IPS DF 19.7 (cell line): ENCODE measurements around the gene UBASH3A.

Source experiments
- DNase-seq: peaks from one replicate; pipeline ENCODE4 v3.0.0-alpha.2; 2013; ENCODE audit warnings: low read depth, low spot score

The UBASH3A gene

DNA sequence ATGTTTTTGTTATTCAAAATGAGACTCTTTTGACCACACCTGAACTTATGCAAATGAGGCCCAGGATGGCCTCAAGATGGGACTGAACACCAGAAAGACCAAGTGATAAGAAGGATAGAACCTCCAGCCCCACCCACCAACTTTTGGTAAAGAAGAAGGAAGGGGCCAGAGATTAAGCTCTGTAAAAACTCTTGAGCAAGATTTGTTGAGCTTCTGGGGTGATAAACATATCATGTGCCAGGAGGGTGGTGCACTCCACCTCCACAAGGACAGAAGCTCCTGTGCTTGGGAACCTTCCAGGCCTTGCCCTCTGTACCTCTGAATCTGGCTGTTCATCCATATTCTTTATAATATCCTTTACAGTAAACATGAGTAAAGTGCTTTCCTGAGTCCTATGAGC, 87.0 kb downstream of the UBASH3A start:
- DNase-seq: no peak

DNA sequence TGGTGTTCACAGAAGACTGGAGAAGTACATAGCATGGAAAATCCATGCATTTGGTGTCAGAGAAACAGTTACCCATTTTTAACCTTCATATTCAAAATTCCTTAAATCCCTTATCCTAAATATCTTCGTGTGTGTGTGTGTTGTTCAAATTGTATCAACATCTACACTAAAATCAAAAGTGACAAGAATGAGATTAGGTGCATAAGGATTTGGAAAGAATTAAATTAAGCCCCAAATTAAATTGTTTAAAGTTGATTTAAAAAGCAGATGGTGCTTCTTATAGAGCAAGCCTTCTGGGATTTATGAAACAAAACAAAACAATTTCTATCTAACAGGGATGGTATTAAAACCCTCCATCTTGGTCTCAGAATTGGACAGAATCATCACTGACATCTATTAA, 87.6 kb downstream of the UBASH3A start:
- no peak for DNase-seq

DNA sequence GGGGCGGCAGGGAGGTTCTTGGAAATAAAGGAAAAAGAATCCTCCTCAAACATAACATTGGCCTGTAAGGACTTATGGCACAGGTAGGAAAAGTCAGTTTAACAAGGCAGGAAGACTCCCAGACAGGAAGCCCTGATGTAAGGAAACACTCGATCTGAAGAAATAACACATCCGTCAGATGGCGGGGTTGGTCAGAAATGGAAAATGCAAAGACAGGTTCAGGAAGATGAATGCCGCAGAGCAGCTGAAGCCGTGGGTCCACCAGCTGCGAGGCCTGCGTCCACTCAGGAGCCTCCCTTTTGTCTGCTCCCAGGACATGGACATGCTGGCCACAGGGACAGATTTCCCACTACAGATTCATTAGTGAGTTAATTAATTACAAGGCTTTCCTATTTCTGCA, 88.5 kb downstream of the UBASH3A start:
- DNase-seq: no peak

DNA sequence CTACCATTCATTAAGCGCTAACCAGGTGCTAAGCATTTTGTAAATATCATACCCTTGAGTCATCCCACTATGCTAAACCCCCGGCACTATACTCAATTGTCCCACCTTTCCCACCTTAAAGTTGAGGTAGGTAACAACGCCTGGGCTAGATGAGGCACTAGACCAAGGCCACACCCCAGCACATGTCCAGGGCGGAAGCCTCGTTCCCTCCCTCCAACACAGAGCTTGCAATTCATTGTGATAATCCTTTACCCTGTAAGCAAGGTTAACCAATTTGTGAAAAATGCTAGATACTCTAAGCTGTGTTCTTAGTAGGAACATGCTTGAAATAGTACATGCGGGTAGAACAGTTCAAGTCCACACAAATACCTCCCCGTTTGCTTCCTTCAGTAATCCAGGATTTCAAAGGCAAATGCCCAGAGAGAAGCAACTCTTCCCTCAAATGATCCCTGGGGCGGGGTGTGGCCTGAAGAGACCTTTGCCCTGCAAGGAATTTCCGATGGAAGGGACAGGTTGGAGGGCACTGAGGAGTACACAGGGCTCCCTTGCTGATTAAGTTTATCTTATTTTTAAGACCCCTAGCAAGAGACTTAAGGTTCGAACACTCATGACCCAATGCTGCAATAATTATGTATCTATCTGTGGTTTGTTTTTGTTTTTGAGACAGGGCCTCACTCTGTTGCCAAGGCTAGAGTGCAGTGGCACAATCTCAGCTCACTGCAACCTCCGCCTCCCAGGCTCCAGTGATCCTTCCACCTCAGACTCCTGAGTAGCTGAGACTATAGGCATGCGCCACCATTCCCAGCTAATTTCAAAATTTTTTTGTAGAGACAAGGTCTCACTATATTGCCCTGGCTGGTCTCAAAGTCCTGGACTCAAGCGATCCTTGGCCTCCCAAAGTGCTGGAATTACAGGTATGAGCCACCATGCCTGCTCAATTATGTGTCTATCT, 89.7 kb downstream of the UBASH3A start:
- DNase-seq: no peak

DNA sequence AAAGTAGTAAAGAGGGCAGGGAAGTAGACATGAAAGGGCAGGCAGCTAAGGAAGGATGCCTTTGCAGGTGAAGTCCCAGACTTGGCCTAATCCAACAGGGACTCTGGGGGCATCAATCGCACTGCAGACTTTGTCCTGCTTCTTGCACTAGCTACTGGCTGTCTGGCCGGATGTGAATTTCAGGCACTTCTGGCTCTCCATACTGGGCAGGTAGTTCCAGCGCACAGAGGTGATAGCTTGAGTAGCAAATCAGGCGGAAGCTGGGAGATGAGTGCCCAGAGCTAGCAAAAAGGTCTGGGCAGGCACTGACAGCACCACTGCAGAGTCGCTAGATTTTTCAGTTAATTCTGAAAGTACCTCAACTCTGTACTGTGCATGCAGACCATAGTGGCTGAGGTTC, 91.3 kb downstream of the UBASH3A start:
- no peak for DNase-seq

DNA sequence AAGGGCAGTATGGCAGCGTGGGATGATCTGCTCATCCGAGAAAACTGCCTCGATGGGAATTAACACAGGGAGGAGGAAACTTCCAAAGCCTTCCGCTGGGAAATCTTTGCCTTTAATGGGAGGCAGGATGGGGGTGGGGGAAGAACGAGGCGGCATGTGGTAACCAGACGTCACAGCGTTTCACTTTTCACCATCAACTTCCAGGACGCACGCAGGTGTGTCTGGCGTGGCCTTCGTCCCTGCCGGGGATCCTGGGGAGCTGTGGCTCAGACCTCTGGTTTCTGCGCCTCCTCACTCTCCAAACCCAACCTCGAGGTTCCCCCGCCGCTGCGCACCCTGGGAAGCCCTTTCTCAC, 92.0 kb downstream of the UBASH3A start:
- DNase-seq: no peak

DNA sequence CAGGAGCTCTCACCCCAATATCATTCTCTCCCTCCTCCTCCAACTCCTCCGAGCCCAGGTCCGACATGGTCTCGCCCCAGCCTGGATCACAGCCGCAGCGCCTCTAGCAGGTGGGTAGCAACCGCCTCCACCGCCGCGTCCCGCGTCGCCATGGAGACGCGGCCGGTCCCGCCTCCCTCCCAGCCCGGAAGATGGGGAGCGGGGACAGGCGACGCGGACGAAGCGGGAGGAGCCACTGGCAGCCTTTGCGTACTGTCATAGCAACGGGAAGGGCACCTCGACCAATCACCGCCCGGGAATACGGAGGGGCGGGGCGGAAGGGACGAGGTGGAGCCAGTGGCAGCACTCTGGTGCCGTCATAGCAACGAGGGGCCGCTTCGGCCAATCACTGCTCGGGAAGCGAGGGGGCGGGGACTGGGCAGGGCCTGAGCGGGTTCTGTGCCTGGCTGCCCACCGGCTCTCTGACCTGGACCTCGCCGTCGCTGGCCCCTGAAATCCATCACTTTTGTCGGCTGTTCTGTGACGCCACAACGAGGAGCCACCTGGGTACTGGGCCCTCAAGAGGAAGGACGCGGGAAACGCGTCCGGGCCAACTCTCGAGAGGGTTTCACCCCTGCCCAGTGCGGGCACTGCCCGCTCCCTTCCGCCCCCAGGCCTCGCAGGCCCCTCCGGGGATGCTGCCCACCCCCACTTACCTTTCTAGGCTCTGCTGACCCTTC, 92.6 kb downstream of the UBASH3A start, which contains the start of gene RSPH1:
TSS of gene RSPH1 (minus strand) at position 105 of the 719 bp plus-strand sequence. CDS start at position 67, 38 bp downstream.
- peak; percentile 92 for DNase-seq

DNA sequence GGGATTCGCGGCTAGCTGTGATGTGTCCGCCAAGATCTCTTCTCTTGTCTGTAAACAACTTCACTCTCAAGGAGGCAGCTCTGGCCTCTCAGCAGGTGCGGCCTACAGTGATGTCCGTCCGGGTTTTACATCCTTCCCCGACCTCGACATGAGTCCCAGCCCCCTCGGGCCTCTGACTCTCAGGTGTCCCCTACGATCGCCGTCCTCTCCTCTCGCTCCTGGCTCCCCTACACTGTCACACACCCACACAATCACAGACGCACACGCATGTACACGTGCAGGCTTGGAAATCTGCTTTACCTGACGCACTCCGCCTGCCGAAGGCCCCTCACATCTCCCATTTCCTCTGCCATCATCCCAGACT, 93.1 kb downstream of the UBASH3A start:
- no peak for DNase-seq
